ENCODE data around the gene SYT10. TPM values are rescaled to one million over a fixed set of nuclear protein-coding genes. Genes with fewer than 3 reads are reported as not detected.
"Not testable (repeated sequence)": the region's sequence is repeated elsewhere in the genome, so short reads cannot be mapped to it uniquely, and the experiment has no call there.

SYT10 gene
- total and polyA plus RNA-seq, 2 donors (not counting 1 experiment from before 2014, with no cell fraction given), result not detected

GRCh38 chr12:33357181-33357580, 82.4 kb downstream of the SYT10 start:
- Histone ChIP-seq H3K79me2 (ENCODE audit: control insufficient read depth, insufficient read depth, low read length) (no peaks in the 10 kb centered on the region), H2AFZ (ENCODE audit: low read length) (no peak overlapping the region), H3K27me3 (ENCODE audit: control insufficient read depth, insufficient read depth, low read length) (no peaks in the 10 kb centered on the region), H3K9me3 (ENCODE audit: control insufficient read depth, insufficient read depth, low read depth, low read length) (no peaks in the 10 kb centered on the region), H4K20me1 (ENCODE audit: control insufficient read depth, extremely low read depth, insufficient read depth, low read length) (no peaks in the 10 kb centered on the region), H3K9ac (ENCODE audit: insufficient read depth, low read length) (no peak overlapping the region), H3K27ac (ENCODE audit: insufficient read depth, low read length) (no peak overlapping the region), H3K36me3 (ENCODE audit: control insufficient read depth, insufficient read depth, low read length) (no peaks in the 10 kb centered on the region), H3K4me1 (ENCODE audit: control insufficient read depth, extremely low read depth, insufficient read depth, low read length) (no peaks in the 10 kb centered on the region), H3K4me2 (ENCODE audit: extremely low read depth, insufficient read depth, low read length) (no peak overlapping the region), H3K4me3 (replicated peaks in 1 of 4; ENCODE audit: control extremely low read depth in 1 of 4, insufficient read depth in 1 of 4, low read depth in 3 of 4, low read length in 4 of 4) (no peak overlapping the region)
- TF ChIP-seq CTCF (conservative IDR thresholded peaks at IDR 0.05 in 1 of 2, IDR thresholded peaks at IDR 0.05 in 1 of 2; ENCODE audit: low read depth in 1 of 2, low read length in 2 of 2) (no peak), EZH2 (IDR thresholded peaks at IDR 0.05; ENCODE audit: low read length, missing control alignments) (no peak)
- no peak for DNase-seq (ENCODE audit: low read depth in 2 of 2)

- no peak overlapping the region for H2AFZ ChIP-seq (ENCODE audit: low read length)
- H3K27me3 ChIP-seq (ENCODE audit: control insufficient read depth, insufficient read depth, low read length), result no peaks in the 10 kb centered on the region
- no peak overlapping the region for H3K9ac ChIP-seq (ENCODE audit: insufficient read depth, low read length)
Measured at GRCh38 chr12:33349791-33350190, 89.8 kb downstream of the SYT10 start.

GRCh38 chr12:33331961-33332398, 107.6 kb downstream of the SYT10 start:
- not testable (repeated sequence) for H3K4me2 ChIP-seq (ENCODE audit: extremely low read depth, insufficient read depth, low read length); H3K27me3 ChIP-seq (ENCODE audit: control insufficient read depth, insufficient read depth, low read length); H4K20me1 ChIP-seq (ENCODE audit: control insufficient read depth, extremely low read depth, insufficient read depth, low read length); H3K4me3 ChIP-seq (replicated peaks in 1 of 4; ENCODE audit: control extremely low read depth in 1 of 4, insufficient read depth in 1 of 4, low read depth in 3 of 4, low read length in 4 of 4); H3K36me3 ChIP-seq (ENCODE audit: control insufficient read depth, insufficient read depth, low read length); H3K9me3 ChIP-seq (ENCODE audit: control insufficient read depth, insufficient read depth, low read depth, low read length); H3K4me1 ChIP-seq (ENCODE audit: control insufficient read depth, extremely low read depth, insufficient read depth, low read length); H3K27ac ChIP-seq (ENCODE audit: insufficient read depth, low read length); H3K9ac ChIP-seq (ENCODE audit: insufficient read depth, low read length); H3K79me2 ChIP-seq (ENCODE audit: control insufficient read depth, insufficient read depth, low read length); DNase-seq (ENCODE audit: low read depth in 2 of 2); H2AFZ ChIP-seq (ENCODE audit: low read length)

More at GRCh38 chr12:33349791-33350190, 89.8 kb downstream of the SYT10 start:
- no peak for DNase-seq (ENCODE audit: low read depth in 2 of 2)
- Histone ChIP-seq H3K4me3 (replicated peaks in 1 of 4; ENCODE audit: control extremely low read depth in 1 of 4, insufficient read depth in 1 of 4, low read depth in 3 of 4, low read length in 4 of 4) (no peak overlapping the region), H3K9me3 (ENCODE audit: control insufficient read depth, insufficient read depth, low read depth, low read length) (no peaks in the 10 kb centered on the region), H3K36me3 (ENCODE audit: control insufficient read depth, insufficient read depth, low read length) (no peaks in the 10 kb centered on the region), H3K4me2 (ENCODE audit: extremely low read depth, insufficient read depth, low read length) (no peak overlapping the region), H3K27ac (ENCODE audit: insufficient read depth, low read length) (no peak overlapping the region), H3K79me2 (ENCODE audit: control insufficient read depth, insufficient read depth, low read length) (no peaks in the 10 kb centered on the region), H3K4me1 (ENCODE audit: control insufficient read depth, extremely low read depth, insufficient read depth, low read length) (no peaks in the 10 kb centered on the region), H4K20me1 (ENCODE audit: control insufficient read depth, extremely low read depth, insufficient read depth, low read length) (no peaks in the 10 kb centered on the region)
- TF ChIP-seq EZH2 (IDR thresholded peaks at IDR 0.05; ENCODE audit: low read length, missing control alignments), result no peak
- no peak for TF ChIP-seq CTCF (conservative IDR thresholded peaks at IDR 0.05 in 1 of 2, IDR thresholded peaks at IDR 0.05 in 1 of 2; ENCODE audit: low read depth in 1 of 2, low read length in 2 of 2)
